Gastroesophageal sphincter (tissue), 3 donors: ENCODE data around the gene JMJD8.

Experiments
- CTCF ChIP-seq, 4 experiments: fragments of 200-600 bp in 2 of 4; fragments of 450-650 bp in 2 of 4; sonication (generic) in 1 of 4; IDR thresholded peaks; one replicate each; pipeline ENCODE4 v1.5.1; 2017 to 2019; ENCODE audit warnings: antibody characterized with exemption in 4 of 4, mild to moderate bottlenecking in 2 of 4, moderate library complexity in 2 of 4
- EP300 ChIP-seq: sonication (generic); formaldehyde crosslinking; IDR thresholded peaks from one replicate; pipeline ENCODE4 v1.6.1; 2017; ENCODE audit warnings: antibody characterized with exemption, mild to moderate bottlenecking
- POLR2A ChIP-seq, 2 donors: fragments of 450-650 bp; IDR thresholded peaks; one replicate each; pipeline ENCODE4 v1.6.1; 2017; ENCODE audit warnings: antibody characterized with exemption in 2 of 2, mild to moderate bottlenecking in 2 of 2, moderate library complexity in 1 of 2

GRCh38 chr16:641326-642188, 42.6 kb downstream of the JMJD8 start, which contains the start of gene MCRIP2:
- TF ChIP-seq CTCF (IDR thresholded peaks at IDR 0.05) (peak in 1 of 4 experiments; percentile 12), POLR2A (IDR thresholded peaks at IDR 0.05) (peak; percentile 66 to 71), EP300 (no peak)
